Upper lobe of left lung (tissue), 4 donors: ENCODE measurements around the gene PLEKHF1.

Experiments used
- POLR2AphosphoS5 ChIP-seq, 2 donors: sonication (generic); formaldehyde crosslinking; IDR thresholded peaks; one replicate each; pipeline ENCODE4 v1.5.1; 2017; ENCODE audit warnings: antibody characterized with exemption in 2 of 2
- TF ChIP-seq, protein P1 (sequence below), 6 experiments: fragments of 450-650 bp in 4 of 6; fragments of 200-600 bp in 2 of 6; sonication (generic) in 2 of 6; IDR thresholded peaks; one replicate each; pipeline ENCODE4 v1.5.1; 2016 to 2019; ENCODE audit warnings: antibody characterized with exemption in 6 of 6

DNA sequence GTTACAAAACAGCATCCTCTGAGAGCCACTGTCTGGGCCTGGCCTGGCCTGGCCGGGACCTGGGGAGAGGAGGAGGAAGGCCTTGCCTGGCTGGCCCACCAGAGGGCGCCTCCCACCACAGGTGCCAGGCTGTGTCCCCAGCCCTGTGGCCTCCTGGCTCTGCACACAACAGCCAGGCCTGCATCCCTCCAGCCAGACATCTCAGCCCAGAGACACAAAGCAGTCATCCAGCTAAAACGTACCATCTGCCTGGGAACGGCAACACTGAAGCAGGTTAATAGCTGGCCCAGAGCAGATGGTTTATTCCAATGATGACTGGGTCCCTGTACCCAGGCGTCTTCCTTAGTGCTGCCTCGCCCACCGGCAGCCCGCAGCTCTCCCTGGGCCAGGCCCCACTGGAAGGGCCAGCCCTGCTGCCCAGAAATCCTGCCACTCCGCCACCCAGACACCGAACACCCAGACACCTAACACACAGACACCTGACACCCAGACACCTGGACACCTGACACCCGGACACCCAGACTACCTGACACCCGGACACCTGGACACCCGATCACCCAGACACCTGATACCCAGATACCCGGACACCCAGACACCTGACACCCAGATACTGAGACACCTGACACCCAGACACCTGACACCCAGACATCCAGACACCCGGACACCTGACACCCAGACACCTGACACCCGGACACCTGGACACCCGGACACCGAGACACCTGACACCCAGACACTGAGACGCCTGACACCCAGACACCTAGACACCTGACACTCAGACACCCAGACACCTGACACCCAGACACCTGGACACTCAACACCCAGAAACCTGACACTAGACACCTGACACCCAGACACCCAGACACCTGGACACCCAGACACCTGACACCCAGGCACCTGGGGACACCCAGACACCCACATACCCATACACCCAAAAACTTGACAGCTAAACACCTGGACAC lies 29.7 kb downstream of the PLEKHF1 start:
- TF ChIP-seq, protein P1, sequence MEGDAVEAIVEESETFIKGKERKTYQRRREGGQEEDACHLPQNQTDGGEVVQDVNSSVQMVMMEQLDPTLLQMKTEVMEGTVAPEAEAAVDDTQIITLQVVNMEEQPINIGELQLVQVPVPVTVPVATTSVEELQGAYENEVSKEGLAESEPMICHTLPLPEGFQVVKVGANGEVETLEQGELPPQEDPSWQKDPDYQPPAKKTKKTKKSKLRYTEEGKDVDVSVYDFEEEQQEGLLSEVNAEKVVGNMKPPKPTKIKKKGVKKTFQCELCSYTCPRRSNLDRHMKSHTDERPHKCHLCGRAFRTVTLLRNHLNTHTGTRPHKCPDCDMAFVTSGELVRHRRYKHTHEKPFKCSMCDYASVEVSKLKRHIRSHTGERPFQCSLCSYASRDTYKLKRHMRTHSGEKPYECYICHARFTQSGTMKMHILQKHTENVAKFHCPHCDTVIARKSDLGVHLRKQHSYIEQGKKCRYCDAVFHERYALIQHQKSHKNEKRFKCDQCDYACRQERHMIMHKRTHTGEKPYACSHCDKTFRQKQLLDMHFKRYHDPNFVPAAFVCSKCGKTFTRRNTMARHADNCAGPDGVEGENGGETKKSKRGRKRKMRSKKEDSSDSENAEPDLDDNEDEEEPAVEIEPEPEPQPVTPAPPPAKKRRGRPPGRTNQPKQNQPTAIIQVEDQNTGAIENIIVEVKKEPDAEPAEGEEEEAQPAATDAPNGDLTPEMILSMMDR (IDR thresholded peaks at IDR 0.05): peak; percentile 78 to 92 (median 85)
- TF ChIP-seq POLR2AphosphoS5 (IDR thresholded peaks at IDR 0.05): no peak
